Endodermal cell (in vitro differentiated cells): Measurements from ENCODE around the gene DNAAF8. TPM values are rescaled to one million over a fixed set of nuclear protein-coding genes. Genes with fewer than 3 reads are reported as not detected.
A peak's percentile ranks its signal among the peaks of the same experiment; 100 is the strongest.

Source experiments
- DNase-seq: peaks from one replicate; pipeline ENCODE4 v3.0.0-alpha.2; 2017
- H3K27ac ChIP-seq: 2 replicates; pipeline ENCODE4 v1.5.1; 2013; ENCODE audit warnings: mild to moderate bottlenecking, low read depth, low read length, moderate library complexity
- H3K27me3 ChIP-seq: 2 replicates; pipeline ENCODE4 v1.6.1; 2013; ENCODE audit warnings: mild to moderate bottlenecking, low read length, moderate library complexity; ENCODE audit not compliant: insufficient read depth, control insufficient read depth, poor library complexity, severe bottlenecking
- H3K36me3 ChIP-seq: 2 replicates; pipeline ENCODE4 v1.7.0; 2013; ENCODE audit warnings: mild to moderate bottlenecking, low read length, moderate library complexity; ENCODE audit not compliant: control insufficient read depth, insufficient read depth
- H3K4me1 ChIP-seq: one replicate; pipeline ENCODE4 v1.7.0; 2013; ENCODE audit warnings: low read length; ENCODE audit not compliant: control insufficient read depth, insufficient read depth
- H3K4me3 ChIP-seq: 2 replicates; pipeline ENCODE4 v1.5.1; 2013; ENCODE audit warnings: mild to moderate bottlenecking, low read length, moderate library complexity
- H3K9ac ChIP-seq: 2 replicates; pipeline ENCODE4 v1.6.1; 2013; ENCODE audit warnings: mild to moderate bottlenecking, low read length, moderate library complexity; ENCODE audit not compliant: poor library complexity, severe bottlenecking; ENCODE audit errors: extremely low read depth
- H3K9me3 ChIP-seq: 2 replicates; pipeline ENCODE4 v1.6.1; 2013; ENCODE audit warnings: mild to moderate bottlenecking, low read length, moderate library complexity; ENCODE audit not compliant: control insufficient read depth
- H3K27ac Mint-ChIP-seq: 2 replicates; pipeline ENCODE4 v1.8.0; 2020; ENCODE audit warnings: mixed read lengths
- H3K27me3 Mint-ChIP-seq: 2 replicates; pipeline ENCODE4 v1.8.0; 2021; ENCODE audit warnings: mild to moderate bottlenecking, mixed read lengths; ENCODE audit not compliant: insufficient read depth
- H3K36me3 Mint-ChIP-seq: 2 replicates; pipeline ENCODE4 v1.8.0; 2020; ENCODE audit warnings: low read depth, mixed read lengths
- H3K4me1 Mint-ChIP-seq: 2 replicates; pipeline ENCODE4 v1.8.0; 2020; ENCODE audit warnings: mixed read lengths
- H3K4me3 Mint-ChIP-seq: 2 replicates; pipeline ENCODE4 v1.8.0; 2020; ENCODE audit warnings: mild to moderate bottlenecking, moderate library complexity, mixed read lengths
- H3K9me3 Mint-ChIP-seq: 2 replicates; pipeline ENCODE4 v1.8.0; 2020; ENCODE audit warnings: mild to moderate bottlenecking, mixed read lengths
- CTCF ChIP-seq: fragments of 200-600 bp; sonication (generic); conservative IDR thresholded peaks from 2 replicates; pipeline ENCODE4 v1.5.0; 2021; ENCODE audit warnings: antibody characterized with exemption, mild to moderate bottlenecking
- WGBS, 2 experiments: methylation state at CpG; one replicate each; pipeline versions ENCODE4 v1.1.5 to v1.1.7; 2013; ENCODE audit warnings: missing lambda C conversion rate in 2 of 2, mixed read lengths in 1 of 2; ENCODE audit not compliant: insufficient coverage in 1 of 2, insufficient read length in 1 of 2; 5-methylcytosine and 5-hydroxymethylcytosine counted together
- total RNA-seq, 2 donors: library from RNA; stranded (reverse); fragmentation: NEBNext Ultra II Directional in 1 of 2; extraction: Animal tissue kit (Norgen Biotek cat#: 25700) in 1 of 2; gene quantifications; 2 replicates in 1 of 2; 3 replicates in 1 of 2; pipeline ENCODE4 v1.2.1, GENCODE V29; 2021

DNAAF8 gene
- total RNA-seq, 2 donors from 2014 or later = 0.35 to 0.64 TPM

GRCh38 chr16:4785758-4786433 is 51.6 kb downstream of the DNAAF8 start:
- Mint-ChIP-seq H3K27ac (no peak overlapping the region), H3K27me3 (no peaks in the 10 kb centered on the region), H3K4me1 (peaks cover 13% of the 10 kb centered on the region), H3K9me3 (no peaks in the 10 kb centered on the region), H3K36me3 (no peaks in the 10 kb centered on the region), H3K4me3 (no peak overlapping the region)
- Histone ChIP-seq H3K4me1 (peaks cover 10% of the 10 kb centered on the region), H3K9me3 (no peaks in the 10 kb centered on the region), H3K27ac (no peak overlapping the region), H3K4me3 (no peak overlapping the region), H3K36me3 (no peaks in the 10 kb centered on the region), H3K27me3 (no peaks in the 10 kb centered on the region), H3K9ac (no peak overlapping the region)
- DNase-seq = no peak
- TF ChIP-seq CTCF = no peak
- WGBS, 2 experiments = 95 to 98% methylated on average over 10 to 23 of the region's 23 CpGs

GRCh38 chr16:4787068-4787467 is 52.7 kb downstream of the DNAAF8 start:
- H3K9me3 ChIP-seq = no peaks in the 10 kb centered on the region
- H3K27me3 ChIP-seq = no peaks in the 10 kb centered on the region
- no peaks in the 10 kb centered on the region for H3K36me3 ChIP-seq
- H3K4me3 ChIP-seq = no peak overlapping the region
- Mint-ChIP-seq H3K9me3 (no peaks in the 10 kb centered on the region), H3K27me3 (no peaks in the 10 kb centered on the region), H3K27ac (no peak overlapping the region), H3K4me3 (no peak overlapping the region), H3K4me1 (peaks cover 13% of the 10 kb centered on the region), H3K36me3 (no peaks in the 10 kb centered on the region)
- no peak overlapping the region for H3K9ac ChIP-seq
- TF ChIP-seq CTCF = no peak
- no peak for DNase-seq
- H3K27ac ChIP-seq = no peak overlapping the region
- 92 to 97% methylated on average over 5 to 8 of the region's 8 CpGs for WGBS, 2 experiments
- peaks cover 10% of the 10 kb centered on the region for H3K4me1 ChIP-seq

GRCh38 chr16:4787627-4788482 is 53.5 kb downstream of the DNAAF8 start, which contains the start of gene SEPTIN12:
Gene SEPTIN12, minus strand, starts transcription at chr16:4788345. Its CDS starts 700 bp downstream, at chr16:4787645.
- peak; percentile 38 for TF ChIP-seq CTCF
- peaks cover 10% of the 10 kb centered on the region for H3K4me1 ChIP-seq
- H3K27me3 Mint-ChIP-seq = no peaks in the 10 kb centered on the region
- H3K36me3 ChIP-seq = no peaks in the 10 kb centered on the region
- WGBS, 2 experiments = 76 to 85% methylated on average over 4 to 13 of the region's 14 CpGs
- H3K4me3 ChIP-seq = no peak within 1 kb of the TSS
- H3K9me3 ChIP-seq = no peaks in the 10 kb centered on the region
- H3K36me3 Mint-ChIP-seq = no peaks in the 10 kb centered on the region
- H3K27ac Mint-ChIP-seq = peak within 1 kb of the TSS; percentile 81
- DNase-seq = peak; percentile 65
- H3K27ac ChIP-seq = peak within 1 kb of the TSS; percentile 32
- H3K4me1 Mint-ChIP-seq = peaks cover 13% of the 10 kb centered on the region
- H3K4me3 Mint-ChIP-seq = peak within 1 kb of the TSS; percentile 3
- no peaks in the 10 kb centered on the region for H3K9me3 Mint-ChIP-seq
- H3K27me3 ChIP-seq = no peaks in the 10 kb centered on the region
- no peak within 1 kb of the TSS for H3K9ac ChIP-seq
